HG03095 (cell line): Measurements from ENCODE around the gene OSBPL10.

Experiments used
- ATAC-seq: cut with Tn5 transposase; IDR thresholded peaks from one replicate; pipeline ENCODE4 v1.9.1; 2021; ENCODE audit warnings: moderate library complexity; ENCODE audit not compliant: unreplicated experiment

Gene OSBPL10

GRCh38 chr3:31929826-31930502 is 51.1 kb downstream of the OSBPL10 start:
- ATAC-seq, result no peak

- no peak for ATAC-seq
Observed at GRCh38 chr3:31927811-31928210, 53.3 kb downstream of the OSBPL10 start.

- no peak for ATAC-seq
Observed at GRCh38 chr3:31926543-31926942, 54.5 kb downstream of the OSBPL10 start.

- ATAC-seq, result no peak
Observed at GRCh38 chr3:31925271-31925630, 55.8 kb downstream of the OSBPL10 start.

GRCh38 chr3:31924610-31925270 is 56.3 kb downstream of the OSBPL10 start:
- ATAC-seq, result no peak

GRCh38 chr3:31922962-31923361 is 58.1 kb downstream of the OSBPL10 start:
- no peak for ATAC-seq

- ATAC-seq, result no peak
Observed at GRCh38 chr3:31921837-31922236, 59.2 kb downstream of the OSBPL10 start.

- no peak for ATAC-seq
Observed at GRCh38 chr3:31920310-31920709, 60.8 kb downstream of the OSBPL10 start.

GRCh38 chr3:31919528-31919927 is 61.5 kb downstream of the OSBPL10 start:
- no peak for ATAC-seq

GRCh38 chr3:31918179-31919150 is 62.6 kb downstream of the OSBPL10 start:
- peak; percentile 65 for ATAC-seq

- ATAC-seq, result peak; percentile 82
Observed at GRCh38 chr3:31917303-31918005, 63.6 kb downstream of the OSBPL10 start.

- no peak for ATAC-seq
Observed at GRCh38 chr3:31911643-31912042, 69.4 kb downstream of the OSBPL10 start.

GRCh38 chr3:31911124-31911523 is 69.9 kb downstream of the OSBPL10 start:
- no peak for ATAC-seq

GRCh38 chr3:31909455-31909854 is 71.6 kb downstream of the OSBPL10 start:
- ATAC-seq, result no peak

GRCh38 chr3:31908391-31909097 is 72.5 kb downstream of the OSBPL10 start:
- ATAC-seq, result no peak

GRCh38 chr3:31906182-31906581 is 74.9 kb downstream of the OSBPL10 start:
- ATAC-seq, result no peak

GRCh38 chr3:31903686-31904431 is 77.2 kb downstream of the OSBPL10 start:
- no peak for ATAC-seq

GRCh38 chr3:31900583-31900982 is 80.5 kb downstream of the OSBPL10 start:
- no peak for ATAC-seq

- ATAC-seq, result no peak
Observed at GRCh38 chr3:31896648-31897433, 84.2 kb downstream of the OSBPL10 start.
